DMS114 treated with DMSO at 0.1 percent for 48 hours (cell line): Measurements from ENCODE around the gene RGS10.

Experiments
- DNase-seq: peaks from one replicate; lab custom pipeline; 2025; ENCODE audit not compliant: unreplicated experiment; lab: John Stamatoyannopoulos, UW

Gene RGS10

GRCh38 chr10:119498889-119499676, 43.4 kb downstream of the RGS10 start:
- no peak for DNase-seq

DNA sequence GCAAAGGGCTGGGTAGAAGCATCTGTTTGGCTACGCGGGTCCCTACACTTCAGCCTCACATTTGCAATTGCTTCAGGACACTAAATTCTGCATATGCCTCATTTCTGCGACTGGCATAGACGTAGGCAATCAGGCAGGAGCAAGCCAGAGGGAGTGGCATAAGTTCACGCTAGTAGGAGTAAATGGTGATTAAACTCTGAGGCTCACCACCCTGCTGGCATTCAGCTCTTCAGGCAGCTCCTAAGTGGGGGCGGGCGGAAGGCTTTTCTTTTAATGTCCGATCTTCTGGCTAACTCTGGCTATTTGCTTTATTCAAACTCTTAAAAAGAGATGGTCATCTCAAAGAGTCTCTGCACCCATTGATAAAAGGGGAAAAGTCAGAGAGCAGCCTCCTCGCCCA, 45.3 kb downstream of the RGS10 start:
- DNase-seq = no peak

DNA sequence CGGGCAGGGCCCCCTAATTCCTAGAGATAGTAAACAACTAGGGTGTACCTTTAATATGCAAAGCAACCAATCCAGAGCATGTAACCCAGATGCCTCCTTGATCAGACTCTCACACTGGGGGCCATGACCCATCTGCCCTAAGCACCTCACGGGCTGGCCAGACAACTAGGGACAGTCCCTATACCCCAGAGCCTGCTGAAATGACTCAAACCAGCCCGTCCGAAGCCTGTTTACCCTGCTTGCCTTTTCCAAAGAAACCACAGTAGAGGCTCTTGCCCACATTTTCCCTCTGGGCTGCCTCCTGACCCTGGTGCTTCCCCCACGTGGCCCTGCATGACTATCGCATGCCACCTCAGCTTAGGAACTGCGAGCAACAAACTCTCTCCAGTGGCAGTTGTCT, 46.2 kb downstream of the RGS10 start:
- no peak for DNase-seq

DNA sequence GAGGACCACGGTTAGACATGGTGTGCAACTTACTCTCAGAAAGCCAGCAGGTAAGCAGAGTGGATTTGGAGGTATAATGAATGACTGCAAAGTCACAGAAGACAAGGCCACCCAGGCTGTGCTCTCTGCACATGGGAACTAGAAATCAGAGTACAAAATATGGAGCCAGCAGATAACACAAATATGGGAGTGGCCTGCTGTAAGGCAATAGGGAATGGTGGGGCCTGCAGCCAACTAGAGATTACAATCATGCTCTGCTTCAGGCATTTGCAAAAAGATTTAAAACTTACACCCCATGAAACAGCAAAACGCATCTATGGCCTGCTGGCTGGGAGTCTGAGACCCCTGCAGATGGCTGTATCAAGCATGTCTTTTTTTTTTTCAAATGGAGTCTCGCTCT, 47.0 kb downstream of the RGS10 start:
- DNase-seq = no peak

- DNase-seq = no peak
These were observed 47.5 kb downstream of the RGS10 start for GRCh38 chr10:119495021-119495505.

- no peak for DNase-seq
These were observed 48.1 kb downstream of the RGS10 start for GRCh38 chr10:119494236-119495020.

- DNase-seq = no peak
These were observed 49.4 kb downstream of the RGS10 start for GRCh38 chr10:119493155-119493554.

GRCh38 chr10:119491966-119492757, 50.4 kb downstream of the RGS10 start:
- no peak for DNase-seq

GRCh38 chr10:119489991-119490326, 52.6 kb downstream of the RGS10 start:
- no peak for DNase-seq

GRCh38 chr10:119488675-119489074, 53.8 kb downstream of the RGS10 start:
- DNase-seq = no peak

DNA sequence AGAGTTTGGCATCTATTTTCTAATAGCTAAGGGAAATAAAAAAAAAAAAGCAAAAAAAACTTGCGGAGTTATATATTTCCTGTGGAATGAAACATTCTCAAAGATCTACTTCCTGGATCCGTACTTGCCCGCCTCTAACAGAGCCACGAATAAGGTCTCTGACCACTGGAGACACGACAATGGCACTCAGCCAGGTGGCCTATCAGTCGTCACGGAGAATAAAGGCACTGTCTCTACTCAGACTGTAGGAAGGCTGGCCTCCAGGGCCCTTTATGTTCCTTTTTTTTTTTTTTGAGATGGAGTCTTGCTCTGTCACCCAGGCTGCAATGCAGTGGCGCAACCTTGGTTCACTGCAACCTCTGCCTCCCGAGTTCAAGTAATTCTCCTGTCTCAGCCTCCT, 58.7 kb downstream of the RGS10 start:
- DNase-seq = no peak

DNA sequence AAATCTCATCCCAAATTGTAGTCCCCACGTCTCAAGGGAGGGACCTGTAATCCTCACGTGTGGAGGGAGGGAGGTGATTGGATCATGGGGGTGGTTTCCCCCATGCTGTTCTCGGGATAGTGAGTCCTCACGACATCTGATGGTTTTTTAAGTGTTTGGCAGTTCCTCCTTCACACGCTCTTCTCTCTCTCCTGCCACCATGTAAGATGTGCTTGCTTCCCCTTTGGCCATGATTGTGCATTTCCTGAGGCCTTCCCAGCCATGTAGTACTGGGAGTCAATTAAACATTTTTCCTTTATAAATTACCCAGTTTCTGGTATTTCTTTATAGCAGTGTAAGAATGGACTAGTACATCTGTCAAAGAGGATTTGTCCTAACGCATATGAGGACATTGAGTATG, 59.5 kb downstream of the RGS10 start:
- DNase-seq = no peak

DNA sequence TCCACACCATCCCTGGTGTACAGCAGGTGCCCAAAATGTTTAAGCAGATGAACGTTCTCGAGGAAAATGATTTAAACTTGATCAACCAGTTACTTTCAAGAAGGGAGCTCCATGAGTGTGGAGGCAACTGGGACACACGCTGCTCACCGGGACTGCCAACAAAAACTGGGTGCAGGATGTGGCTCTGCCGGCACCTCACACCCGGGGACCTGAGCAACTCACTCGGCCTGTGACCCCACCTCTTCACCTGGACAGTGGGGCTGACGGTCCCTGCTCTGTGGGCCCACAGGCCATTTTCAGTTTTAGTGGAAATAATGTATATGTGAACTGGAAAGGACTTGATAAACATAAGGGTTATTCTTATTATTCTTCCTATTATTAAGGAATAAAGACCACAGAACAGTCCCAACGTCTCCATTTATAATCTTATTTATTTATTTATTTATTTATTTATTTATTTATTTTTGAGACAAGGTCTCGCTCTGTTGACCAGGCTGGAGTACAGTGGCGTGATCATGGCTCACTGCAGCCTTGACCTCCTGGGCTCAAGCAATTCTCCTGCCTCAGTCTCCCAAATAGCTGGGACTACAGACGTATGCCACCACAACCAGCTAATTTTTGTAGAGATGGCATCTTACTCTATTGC, 60.6 kb downstream of the RGS10 start:
- no peak for DNase-seq

- DNase-seq = no peak
These were observed 61.9 kb downstream of the RGS10 start for GRCh38 chr10:119480667-119481066.

DNA sequence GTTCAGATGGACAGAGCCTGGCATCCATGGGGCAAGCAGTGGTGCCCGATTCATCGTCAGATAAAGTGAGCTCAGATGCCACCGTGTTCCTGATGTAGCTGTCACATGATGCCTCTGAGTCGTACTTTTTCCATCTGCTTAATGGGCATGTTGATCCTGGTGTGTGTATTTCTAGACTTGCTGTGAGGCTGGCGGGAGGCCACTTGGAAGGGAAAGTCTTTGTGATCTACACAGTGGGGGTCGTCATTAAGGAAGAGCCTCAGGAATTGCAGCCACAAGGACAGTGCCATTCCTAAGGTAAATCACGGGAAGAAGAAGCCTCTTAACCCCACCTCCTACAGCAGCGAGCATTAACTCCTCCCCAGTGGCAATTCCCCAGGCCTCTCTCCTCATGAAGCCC, 63.0 kb downstream of the RGS10 start:
- DNase-seq = no peak

DNA sequence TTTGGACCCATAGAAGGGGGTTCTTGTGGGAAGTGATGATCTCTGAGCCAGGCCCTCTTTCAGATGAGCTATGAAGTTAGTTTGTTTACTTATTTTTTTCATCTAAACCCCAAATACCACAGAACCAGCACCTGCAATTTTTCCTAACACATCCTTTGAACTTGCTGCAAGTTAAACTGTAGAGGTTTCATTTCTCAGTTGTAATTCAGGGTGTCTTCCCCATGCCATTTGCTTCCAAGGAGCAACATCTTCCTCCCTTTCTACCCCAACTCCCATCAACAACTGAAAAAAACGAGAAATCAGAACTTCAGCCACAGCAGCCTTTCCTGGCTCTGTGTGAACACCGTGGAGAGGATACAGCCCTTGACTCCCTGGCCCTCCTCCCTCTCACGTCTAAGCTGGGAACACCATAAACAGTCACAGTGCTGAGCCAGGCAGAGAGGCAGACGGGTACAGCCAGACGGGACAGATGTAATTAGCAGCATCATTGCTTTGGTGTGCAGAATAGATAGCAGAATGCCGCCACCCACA, 63.6 kb downstream of the RGS10 start:
- DNase-seq = no peak

GRCh38 chr10:119478111-119478802, 64.3 kb downstream of the RGS10 start:
- DNase-seq = no peak

- DNase-seq = no peak
These were observed 65.1 kb downstream of the RGS10 start for GRCh38 chr10:119477444-119477843.

DNA sequence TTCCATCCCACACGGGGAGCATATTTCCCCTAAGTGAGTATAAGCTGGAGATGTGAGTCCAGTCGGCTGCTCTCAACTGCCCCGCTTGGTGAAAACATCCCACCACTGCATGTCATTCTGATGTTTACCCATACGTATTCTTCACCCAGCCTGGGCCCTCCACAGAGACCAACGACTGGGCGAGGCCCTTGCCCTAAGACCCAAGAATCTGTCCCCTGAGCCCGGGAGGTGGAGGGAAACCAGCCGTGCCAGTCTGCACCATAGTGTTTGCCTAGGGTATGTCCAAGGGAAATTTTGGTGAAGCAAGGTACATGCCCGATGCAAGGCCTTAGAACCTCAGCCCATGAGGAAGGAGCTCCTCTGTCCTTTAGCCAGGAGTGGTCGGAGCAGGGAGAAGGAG, 67.9 kb downstream of the RGS10 start:
- DNase-seq = no peak

DNA sequence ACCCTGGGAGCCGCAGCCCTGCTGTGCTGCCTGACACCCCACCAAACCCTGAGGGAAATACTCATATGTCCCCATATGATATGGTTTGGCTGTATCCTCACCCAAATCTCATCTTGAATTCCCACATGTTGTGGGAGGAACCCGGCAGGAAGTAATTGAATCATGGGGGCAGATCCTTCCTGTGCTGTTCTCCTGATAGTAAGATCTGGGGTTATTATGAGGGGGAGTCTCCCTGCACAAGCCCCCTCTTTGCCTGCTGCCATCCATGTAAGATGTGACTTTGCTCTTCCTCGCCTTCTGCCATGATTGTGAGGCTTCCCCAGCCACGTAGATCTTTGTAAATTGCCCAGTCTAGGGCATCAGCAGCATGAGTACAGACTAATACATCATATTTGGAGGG, 68.7 kb downstream of the RGS10 start:
- DNase-seq = no peak
